PC-3 (cell line): Measurements from ENCODE around the gene GOLGA8J. TPM values are rescaled to one million over a fixed set of nuclear protein-coding genes. Genes with fewer than 3 reads are reported as not detected.
"Not testable (repeated sequence)": the region's sequence is repeated elsewhere in the genome, so short reads cannot be mapped to it uniquely, and the experiment has no call there.

Experiments used
- ATAC-seq: fragments of 200-7000 bp; cut with Tn5 transposase; 2 replicates; pipeline ENCODE4 v1.9.1; 2020; ENCODE audit warnings: mild to moderate bottlenecking, moderate library complexity
- BruUV-seq: library from RNA; stranded (reverse); fragments of 400-500 nt; replicated peaks from 2 replicates; lab custom pipeline; 2021; lab: Mats Ljungman, UMichigan
- CTCF ChIA-PET: fragments of 300-600 bp; sonication (Branson Sonifier 250); formaldehyde crosslinking; loops from one replicate; lab custom pipeline; 2022; ENCODE audit warnings: antibody characterized with exemption; lab: Charles Lee
- POLR2A ChIA-PET: fragments of 300-600 bp; sonication (Branson Sonifier 250); formaldehyde crosslinking; loops from one replicate; lab custom pipeline; 2022; ENCODE audit warnings: antibody characterized with exemption; ENCODE audit not compliant: unreplicated experiment; lab: Charles Lee
- DNase-seq: peaks from one replicate; pipeline ENCODE4 v3.0.0-alpha.2; 2015
- H2AFZ ChIP-seq: fragments of 300-600 bp; sonication (generic); 2 replicates; pipeline ENCODE4 v1.6.0; 2016; ENCODE audit warnings: antibody characterized with exemption, low read length
- H3F3A ChIP-seq: fragments of 300-600 bp; sonication (generic); one replicate; pipeline ENCODE4 v1.6.0; 2017; ENCODE audit warnings: antibody characterized with exemption, low read length, control low read depth, mild to moderate bottlenecking; ENCODE audit not compliant: unreplicated experiment
- H3K27ac ChIP-seq: fragments of 300-600 bp; sonication (generic); 2 replicates; pipeline ENCODE4 v1.5.1; 2016; ENCODE audit warnings: mild to moderate bottlenecking, low read length
- H3K27me3 ChIP-seq: fragments of 300-600 bp; sonication (generic); 2 replicates; pipeline ENCODE4 v1.6.1; 2016; ENCODE audit warnings: low read length, mixed read lengths
- H3K36me3 ChIP-seq: fragments of 300-600 bp; sonication (generic); 2 replicates; pipeline ENCODE4 v1.6.1; 2016; ENCODE audit warnings: low read depth, mixed run types, low read length, mixed read lengths
- H3K4me1 ChIP-seq: fragments of 300-600 bp; sonication (generic); 2 replicates; pipeline ENCODE4 v1.5.1; 2016; ENCODE audit warnings: low read length; ENCODE audit not compliant: insufficient read depth
- H3K4me2 ChIP-seq: fragments of 300-600 bp; sonication (generic); 2 replicates; pipeline ENCODE4 v1.6.0; 2016; ENCODE audit warnings: low read length
- H3K4me3 ChIP-seq: fragments of 300-600 bp; sonication (generic); 2 replicates; pipeline ENCODE4 v1.5.1; 2016; ENCODE audit warnings: mild to moderate bottlenecking, low read length, mixed read lengths
- H3K79me2 ChIP-seq: fragments of 300-600 bp; sonication (generic); 2 replicates; pipeline ENCODE4 v1.6.1; 2017; ENCODE audit warnings: low read length, mixed read lengths
- H3K9ac ChIP-seq: fragments of 300-600 bp; sonication (generic); 2 replicates; pipeline ENCODE4 v1.6.0; 2016; ENCODE audit warnings: mild to moderate bottlenecking, low read length
- H3K9me2 ChIP-seq: fragments of 300-600 bp; sonication (generic); replicated peaks from 2 replicates; pipeline ENCODE4 v1.6.1; 2016; ENCODE audit warnings: mixed run types, low read length, mixed read lengths
- H3K9me3 ChIP-seq: fragments of 300-600 bp; sonication (generic); 2 replicates; pipeline ENCODE4 v1.6.1; 2016; ENCODE audit warnings: low read length, mixed read lengths
- H4K20me1 ChIP-seq: fragments of 300-600 bp; sonication (generic); 2 replicates; pipeline ENCODE4 v1.6.1; 2016; ENCODE audit warnings: low read length, mixed read lengths
- CTCF ChIP-seq: fragments of 300-600 bp; sonication (generic); conservative IDR thresholded peaks from 2 replicates; pipeline ENCODE4 v1.5.1; 2017; ENCODE audit warnings: antibody characterized with exemption, low read depth, mild to moderate bottlenecking, low read length
- EZH2 ChIP-seq: fragments of 300-600 bp; sonication (generic); IDR thresholded peaks from one replicate; pipeline ENCODE4 v1.6.1; 2017; ENCODE audit warnings: antibody characterized with exemption, mild to moderate bottlenecking, low read length; ENCODE audit not compliant: unreplicated experiment
- EZH2phosphoT487 ChIP-seq: fragments of 300-600 bp; sonication (generic); IDR thresholded peaks from 2 replicates; pipeline ENCODE4 v1.6.1; 2018; ENCODE audit warnings: mild to moderate bottlenecking, antibody characterized with exemption, low read length, borderline replicate concordance
- intact Hi-C: fragments of 100-400 bp; cut with micrococcal nuclease; formaldehyde crosslinking; loops from 2 replicates; pipeline ENCODE4 v1.9.0; 2023
- total RNA-seq: library from RNA; depleted of rRNA; stranded (reverse); fragments of >200 nt; gene quantifications from 2 replicates; pipeline ENCODE4 v1.2.3, GENCODE V29; 2014

The GOLGA8J gene
- total RNA-seq, 1 experiment from 2014 or later: not detected

GRCh38 chr15:30073915-30074314 lies 8.8 kb upstream of the GOLGA8J start:
- Histone ChIP-seq H3F3A (no peaks in the 10 kb centered on the region), H3K4me2 (no peak overlapping the region), H3K9me2 (no peaks in the 10 kb centered on the region), H3K9me3 (no peaks in the 10 kb centered on the region), H3K4me1 (no peaks in the 10 kb centered on the region), H3K36me3 (no peaks in the 10 kb centered on the region), H3K4me3 (no peak overlapping the region), H4K20me1 (no peaks in the 10 kb centered on the region), H2AFZ (no peak overlapping the region), H3K27ac (no peak overlapping the region), H3K9ac (no peak overlapping the region), H3K79me2 (no peaks in the 10 kb centered on the region), H3K27me3 (0 out of 2 replicates have a peak, but pooled peaks cover 4% of the 10 kb centered on the region)
- ATAC-seq (no peak), DNase-seq (no peak)
- POLR2A ChIA-PET: no interaction called here
- CTCF ChIA-PET: interaction anchor here (0.6 to 0.8 kb wide), 2 partner anchors 408 to 460 kb away, joined by 6 to 8 read pairs; no protein-coding TSS in a partner anchor
- intact Hi-C loops: no loop called here
- TF ChIP-seq EZH2 (no peak), EZH2phosphoT487 (no peak), CTCF (no peak)
- no TSS peak for BruUV-seq

GRCh38 chr15:30080816-30081215 lies 1.9 kb upstream of the GOLGA8J start:
- peak; percentile 53 for DNase-seq
- H3K4me3 ChIP-seq, H4K20me1 ChIP-seq, H3K9ac ChIP-seq, intact Hi-C loops, H3F3A ChIP-seq, CTCF ChIA-PET, BruUV-seq, H3K79me2 ChIP-seq, H3K4me2 ChIP-seq, H3K9me2 ChIP-seq, POLR2A ChIA-PET, H3K27me3 ChIP-seq, ATAC-seq, H3K9me3 ChIP-seq, H3K4me1 ChIP-seq, H3K36me3 ChIP-seq, H2AFZ ChIP-seq, H3K27ac ChIP-seq: not testable (repeated sequence)

GRCh38 chr15:30097827-30098226 lies 15.1 kb downstream of the GOLGA8J start:
- H3K9me2 ChIP-seq, H3K79me2 ChIP-seq, CTCF ChIA-PET, H2AFZ ChIP-seq, H3K9me3 ChIP-seq, H3K27me3 ChIP-seq, H3F3A ChIP-seq, BruUV-seq, H3K4me1 ChIP-seq, H3K4me3 ChIP-seq, H3K36me3 ChIP-seq, H3K4me2 ChIP-seq, H3K27ac ChIP-seq, H4K20me1 ChIP-seq, DNase-seq, intact Hi-C loops, H3K9ac ChIP-seq, POLR2A ChIA-PET: not testable (repeated sequence)
- peak; percentile 84 for ATAC-seq

GRCh38 chr15:30102890-30103289 lies 20.1 kb downstream of the GOLGA8J start:
- H4K20me1 ChIP-seq, BruUV-seq, H3K4me2 ChIP-seq, H3K9ac ChIP-seq, H3K27ac ChIP-seq, H3K9me2 ChIP-seq, H3K27me3 ChIP-seq, POLR2A ChIA-PET, H3K4me3 ChIP-seq, H3K9me3 ChIP-seq, H3F3A ChIP-seq, H3K79me2 ChIP-seq, CTCF ChIA-PET, DNase-seq, intact Hi-C loops, H3K36me3 ChIP-seq, H2AFZ ChIP-seq, H3K4me1 ChIP-seq: not testable (repeated sequence)
- 0 out of 2 replicates have a peak, but pooled peaks have one; percentile 7 for ATAC-seq

- H4K20me1 ChIP-seq, DNase-seq, H3K4me3 ChIP-seq, H3K27ac ChIP-seq, CTCF ChIA-PET, BruUV-seq, H3F3A ChIP-seq, H3K36me3 ChIP-seq, H3K9me3 ChIP-seq, H3K4me2 ChIP-seq, H3K9ac ChIP-seq, H3K4me1 ChIP-seq, H3K9me2 ChIP-seq, H3K27me3 ChIP-seq, H3K79me2 ChIP-seq, POLR2A ChIA-PET, H2AFZ ChIP-seq, intact Hi-C loops: not testable (repeated sequence)
- peak; percentile 73 for ATAC-seq
Measured at GRCh38 chr15:30103941-30104507, 21.3 kb downstream of the GOLGA8J start.

- DNase-seq, H3F3A ChIP-seq, H3K9me3 ChIP-seq, POLR2A ChIA-PET, H3K9me2 ChIP-seq, H2AFZ ChIP-seq, H3K27me3 ChIP-seq, H3K4me2 ChIP-seq, H3K4me3 ChIP-seq, H4K20me1 ChIP-seq, intact Hi-C loops, H3K4me1 ChIP-seq, H3K36me3 ChIP-seq, CTCF ChIA-PET, H3K79me2 ChIP-seq, H3K9ac ChIP-seq, H3K27ac ChIP-seq, BruUV-seq: not testable (repeated sequence)
- ATAC-seq: peak; percentile 40; the same call in 1 of the 2 replicates
Measured at GRCh38 chr15:30110591-30110990, 27.8 kb downstream of the GOLGA8J start.
